ENCODE measurements around the gene ULK4.
"Not testable (repeated sequence)": the region's sequence is repeated elsewhere in the genome, so short reads cannot be mapped to it uniquely, and the experiment has no call there.

ULK4 gene

GRCh38 chr3:41574900-41575299 lies 387.0 kb downstream of the ULK4 start:
- no peak for DNase-seq
- in situ Hi-C loops (cut with HindIII; ENCODE audit: low pct_ligation_motif_present, low pct_unique_long_range_greater_than_20kb, low sequenced_read_pairs), result no loop called here

GRCh38 chr3:41573591-41573990 lies 388.3 kb downstream of the ULK4 start:
- DNase-seq, result no peak
- in situ Hi-C loops (cut with HindIII; ENCODE audit: low pct_ligation_motif_present, low pct_unique_long_range_greater_than_20kb, low sequenced_read_pairs), result no loop called here

- DNase-seq, result no peak
- in situ Hi-C loops (cut with HindIII; ENCODE audit: low pct_ligation_motif_present, low pct_unique_long_range_greater_than_20kb, low sequenced_read_pairs), result no loop called here
Observed at GRCh38 chr3:41572092-41572491, 389.8 kb downstream of the ULK4 start.

- in situ Hi-C loops (cut with HindIII; ENCODE audit: low pct_ligation_motif_present, low pct_unique_long_range_greater_than_20kb, low sequenced_read_pairs), result no loop called here
- DNase-seq, result no peak
Observed at GRCh38 chr3:41569632-41570305, 392.1 kb downstream of the ULK4 start.

- no peak for DNase-seq
- in situ Hi-C loops (cut with HindIII; ENCODE audit: low pct_ligation_motif_present, low pct_unique_long_range_greater_than_20kb, low sequenced_read_pairs), result no loop called here
Observed at GRCh38 chr3:41565948-41566514, 395.9 kb downstream of the ULK4 start.

- in situ Hi-C loops (cut with HindIII; ENCODE audit: low pct_ligation_motif_present, low pct_unique_long_range_greater_than_20kb, low sequenced_read_pairs), result no loop called here
- no peak for DNase-seq
Observed at GRCh38 chr3:41565003-41565402, 396.9 kb downstream of the ULK4 start.

- DNase-seq; in situ Hi-C loops (cut with HindIII; ENCODE audit: low pct_ligation_motif_present, low pct_unique_long_range_greater_than_20kb, low sequenced_read_pairs): not testable (repeated sequence)
Observed at GRCh38 chr3:41556245-41556644, 405.7 kb downstream of the ULK4 start.

- no peak for DNase-seq
- in situ Hi-C loops (cut with HindIII; ENCODE audit: low pct_ligation_motif_present, low pct_unique_long_range_greater_than_20kb, low sequenced_read_pairs), result no loop called here
Observed at GRCh38 chr3:41532976-41533375, 428.9 kb downstream of the ULK4 start.

- no peak for DNase-seq
- in situ Hi-C loops (cut with HindIII; ENCODE audit: low pct_ligation_motif_present, low pct_unique_long_range_greater_than_20kb, low sequenced_read_pairs), result no loop called here
Observed at GRCh38 chr3:41526995-41527573, 434.8 kb downstream of the ULK4 start.

- no peak for DNase-seq
- in situ Hi-C loops (cut with HindIII; ENCODE audit: low pct_ligation_motif_present, low pct_unique_long_range_greater_than_20kb, low sequenced_read_pairs), result no loop called here
Observed at GRCh38 chr3:41525303-41526064, 436.4 kb downstream of the ULK4 start.

GRCh38 chr3:41523897-41524296 lies 438.0 kb downstream of the ULK4 start:
- no peak for DNase-seq
- in situ Hi-C loops (cut with HindIII; ENCODE audit: low pct_ligation_motif_present, low pct_unique_long_range_greater_than_20kb, low sequenced_read_pairs), result no loop called here

GRCh38 chr3:41522612-41523011 lies 439.3 kb downstream of the ULK4 start:
- in situ Hi-C loops (cut with HindIII; ENCODE audit: low pct_ligation_motif_present, low pct_unique_long_range_greater_than_20kb, low sequenced_read_pairs), result no loop called here
- DNase-seq, result no peak

GRCh38 chr3:41521010-41521655 lies 440.8 kb downstream of the ULK4 start:
- in situ Hi-C loops (cut with HindIII; ENCODE audit: low pct_ligation_motif_present, low pct_unique_long_range_greater_than_20kb, low sequenced_read_pairs), result no loop called here

GRCh38 chr3:41519746-41520145 lies 442.2 kb downstream of the ULK4 start:
- no peak for DNase-seq
- in situ Hi-C loops (cut with HindIII; ENCODE audit: low pct_ligation_motif_present, low pct_unique_long_range_greater_than_20kb, low sequenced_read_pairs), result no loop called here

More at GRCh38 chr3:41521010-41521655, 440.8 kb downstream of the ULK4 start:
- DNase-seq, result no peak

GRCh38 chr3:41518626-41519025 lies 443.3 kb downstream of the ULK4 start:
- in situ Hi-C loops (cut with HindIII; ENCODE audit: low pct_ligation_motif_present, low pct_unique_long_range_greater_than_20kb, low sequenced_read_pairs), result no loop called here
- no peak for DNase-seq

GRCh38 chr3:41508063-41508696 lies 453.7 kb downstream of the ULK4 start:
- in situ Hi-C loops (cut with HindIII; ENCODE audit: low pct_ligation_motif_present, low pct_unique_long_range_greater_than_20kb, low sequenced_read_pairs), result no loop called here
- DNase-seq, result no peak

GRCh38 chr3:41507336-41508062 lies 454.4 kb downstream of the ULK4 start:
- no peak for DNase-seq
- in situ Hi-C loops (cut with HindIII; ENCODE audit: low pct_ligation_motif_present, low pct_unique_long_range_greater_than_20kb, low sequenced_read_pairs), result no loop called here

Data from ACHN (cell line).